ENCODE measurements around the gene RPL10A.
"Not testable (repeated sequence)": the region's sequence is repeated elsewhere in the genome, so short reads cannot be mapped to it uniquely, and the experiment has no call there.

The RPL10A gene

DNA sequence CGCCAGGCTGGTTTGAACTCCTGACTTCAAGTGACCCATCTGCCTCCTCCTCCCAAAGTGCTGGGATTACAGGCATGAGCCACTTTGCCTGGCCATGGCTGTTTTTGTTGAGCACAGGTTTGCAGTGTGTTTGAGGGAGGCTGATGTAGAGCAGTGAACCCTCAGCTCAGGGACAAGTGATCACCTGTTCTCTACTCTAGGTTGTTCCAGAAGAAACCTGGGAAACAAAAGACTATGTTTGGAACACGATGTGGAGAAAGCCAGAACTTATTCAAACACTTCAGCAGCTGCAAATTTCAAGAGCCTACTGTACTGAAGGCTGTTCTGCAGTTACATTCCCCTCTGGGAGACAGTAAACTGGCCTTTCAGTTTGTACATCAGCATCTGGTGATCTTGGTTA is 39.8 kb downstream of the RPL10A start:
- TF ChIP-seq CTCF (conservative IDR thresholded peaks at IDR 0.05; ENCODE audit: control insufficient read depth, insufficient read depth, low read depth, low read length): no peak
- H3K4me3 ChIP-seq (ENCODE audit: control insufficient read depth, low read depth, low read length): no peak overlapping the region
- no peak for DNase-seq (ENCODE audit: low read depth)

GRCh38 chr6:35508542-35508941 is 40.3 kb downstream of the RPL10A start:
- H3K4me3 ChIP-seq (ENCODE audit: control insufficient read depth, low read depth, low read length): no peak overlapping the region
- DNase-seq (ENCODE audit: low read depth): no peak
- no peak for TF ChIP-seq CTCF (conservative IDR thresholded peaks at IDR 0.05; ENCODE audit: control insufficient read depth, insufficient read depth, low read depth, low read length)

- DNase-seq (ENCODE audit: low read depth): no peak
- no peak for TF ChIP-seq CTCF (conservative IDR thresholded peaks at IDR 0.05; ENCODE audit: control insufficient read depth, insufficient read depth, low read depth, low read length)
- no peak overlapping the region for H3K4me3 ChIP-seq (ENCODE audit: control insufficient read depth, low read depth, low read length)
Observed at GRCh38 chr6:35510916-35511561, 42.8 kb downstream of the RPL10A start.

GRCh38 chr6:35511562-35511941 is 43.4 kb downstream of the RPL10A start:
- H3K4me3 ChIP-seq (ENCODE audit: control insufficient read depth, low read depth, low read length): no peak overlapping the region
- TF ChIP-seq CTCF (conservative IDR thresholded peaks at IDR 0.05; ENCODE audit: control insufficient read depth, insufficient read depth, low read depth, low read length): no peak
- DNase-seq (ENCODE audit: low read depth): no peak

- TF ChIP-seq CTCF (conservative IDR thresholded peaks at IDR 0.05; ENCODE audit: control insufficient read depth, insufficient read depth, low read depth, low read length): no peak
- DNase-seq (ENCODE audit: low read depth): no peak
- no peak overlapping the region for H3K4me3 ChIP-seq (ENCODE audit: control insufficient read depth, low read depth, low read length)
Observed at GRCh38 chr6:35512006-35512405, 43.8 kb downstream of the RPL10A start.

DNA sequence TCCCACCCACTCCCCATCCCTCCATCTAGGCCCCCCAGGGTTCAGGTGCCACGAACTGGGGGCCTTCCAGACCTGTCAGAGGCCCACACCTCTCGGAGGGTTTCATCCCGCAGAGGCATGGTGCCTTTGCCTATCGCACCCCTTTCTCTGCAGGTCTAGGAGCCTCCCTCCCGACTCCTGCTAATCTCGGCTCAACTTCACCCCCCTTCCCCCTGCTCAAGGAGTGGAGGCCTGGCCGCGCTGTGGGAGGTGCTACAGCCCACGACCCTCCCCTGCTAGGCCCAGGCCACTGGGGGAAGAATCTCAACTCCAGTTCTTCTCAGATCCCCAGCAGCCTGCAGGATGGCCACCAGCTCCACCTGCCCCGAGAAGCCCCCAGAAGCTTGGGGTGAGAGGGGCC is 44.5 kb downstream of the RPL10A start, which contains the start of gene TULP1:
TSS of gene TULP1 (minus strand) at position 157 of the 400 bp plus-strand sequence. CDS start at position 119, 38 bp downstream.
- no peak for DNase-seq (ENCODE audit: low read depth)
- no peak within 1 kb of the TSS for H3K4me3 ChIP-seq (ENCODE audit: control insufficient read depth, low read depth, low read length)
- TF ChIP-seq CTCF (conservative IDR thresholded peaks at IDR 0.05; ENCODE audit: control insufficient read depth, insufficient read depth, low read depth, low read length): no peak

DNA sequence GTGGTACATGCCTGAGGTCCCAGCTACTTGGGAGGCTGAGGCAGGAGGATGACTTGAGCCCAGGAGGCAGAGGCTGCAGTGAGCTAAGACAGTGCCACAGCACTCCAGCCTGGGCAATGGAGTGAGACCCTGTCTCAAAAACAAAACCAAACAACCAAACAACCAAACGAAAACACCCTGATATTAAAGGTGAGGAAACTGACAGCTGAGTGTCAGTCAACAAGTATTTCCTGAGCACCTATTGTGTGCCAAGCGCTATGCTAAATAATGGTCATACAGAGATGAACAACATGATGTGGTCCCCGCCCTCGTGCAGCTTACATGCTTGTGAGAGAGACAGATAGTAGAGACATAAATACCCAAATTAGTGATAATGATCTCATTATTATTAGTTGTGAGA is 46.4 kb downstream of the RPL10A start:
- TF ChIP-seq CTCF (conservative IDR thresholded peaks at IDR 0.05; ENCODE audit: control insufficient read depth, insufficient read depth, low read depth, low read length): no peak
- DNase-seq (ENCODE audit: low read depth): no peak

GRCh38 chr6:35515939-35516338 is 47.7 kb downstream of the RPL10A start:
- DNase-seq (ENCODE audit: low read depth); H3K4me3 ChIP-seq (ENCODE audit: control insufficient read depth, low read depth, low read length): not testable (repeated sequence)

More for the DNA sequence above, 46.4 kb downstream of the RPL10A start:
- no peak overlapping the region for H3K4me3 ChIP-seq (ENCODE audit: control insufficient read depth, low read depth, low read length)

All from fibroblast of mammary gland (primary cell).